WTC11 (cell line): ENCODE results near the gene SLC30A4. TPM values are rescaled to one million over a fixed set of nuclear protein-coding genes. Genes with fewer than 3 reads are reported as not detected.

Source experiments
- ATAC-seq: fragments of 200-7000 bp; cut with Tn5 transposase; 2 replicates; pipeline ENCODE4 v1.10.0; 2021; ENCODE audit warnings: mild to moderate bottlenecking, moderate library complexity
- CTCF ChIA-PET: fragments of 300-600 bp; sonication (Branson Sonifier 250); formaldehyde crosslinking; loops from one replicate; lab custom pipeline; 2021; ENCODE audit warnings: antibody characterized with exemption; lab: Charles Lee
- POLR2A ChIA-PET: fragments of 350-600 bp; sonication (Branson Sonifier 250); formaldehyde crosslinking; loops from one replicate; lab custom pipeline; 2021; ENCODE audit warnings: antibody characterized with exemption; lab: Charles Lee
- DNase-seq: peaks from one replicate; pipeline ENCODE4 v3.0.0; 2021; ENCODE audit warnings: low spot score
- H3K27ac Mint-ChIP-seq: 2 replicates; pipeline ENCODE4 v1.8.0; 2021; ENCODE audit warnings: mixed read lengths
- H3K27me3 Mint-ChIP-seq: 2 replicates; pipeline ENCODE4 v1.8.0; 2021; ENCODE audit warnings: low read depth, mild to moderate bottlenecking, moderate library complexity, mixed read lengths
- H3K36me3 Mint-ChIP-seq: 2 replicates; pipeline ENCODE4 v1.8.0; 2021; ENCODE audit warnings: mixed read lengths
- H3K4me1 Mint-ChIP-seq: 2 replicates; pipeline ENCODE4 v1.8.0; 2022; ENCODE audit warnings: mixed read lengths
- H3K4me3 Mint-ChIP-seq: 2 replicates; pipeline ENCODE4 v1.8.0; 2021; ENCODE audit warnings: mild to moderate bottlenecking, moderate library complexity, mixed read lengths
- H3K9me3 Mint-ChIP-seq: 2 replicates; pipeline ENCODE4 v1.8.0; 2021; ENCODE audit warnings: mixed read lengths
- ESRRA ChIP-seq: sonication (generic); formaldehyde crosslinking; IDR thresholded peaks from 2 replicates; pipeline ENCODE4 v1.8.1; 2022; ENCODE audit warnings: mild to moderate bottlenecking, missing genetic modification reagents, borderline replicate concordance
- ETV6 ChIP-seq: sonication (generic); formaldehyde crosslinking; IDR thresholded peaks from 2 replicates; pipeline ENCODE4 v1.8.1; 2022; ENCODE audit warnings: mild to moderate bottlenecking, missing genetic modification reagents
- GABPB1 ChIP-seq: sonication (generic); formaldehyde crosslinking; IDR thresholded peaks from 2 replicates; pipeline ENCODE4 v1.8.1; 2023; ENCODE audit warnings: mild to moderate bottlenecking, missing genetic modification reagents
- GRHL2 ChIP-seq: fragments of 250-450 bp; sonication (Bioruptor Pico); IDR thresholded peaks from 2 replicates; pipeline ENCODE4 v1.8.0; 2022; ENCODE audit warnings: mild to moderate bottlenecking, moderate library complexity; ENCODE audit not compliant: insufficient replicate concordance, severe bottlenecking
- MYBL2 ChIP-seq: sonication (generic); formaldehyde crosslinking; IDR thresholded peaks from 2 replicates; pipeline ENCODE4 v1.8.1; 2023; ENCODE audit warnings: mild to moderate bottlenecking, moderate library complexity, missing genetic modification reagents
- NFATC4 ChIP-seq: fragments of 250-450 bp; sonication (Bioruptor Pico); IDR thresholded peaks from 2 replicates; pipeline ENCODE4 v1.9.0; 2021; ENCODE audit warnings: mild to moderate bottlenecking
- NFE2L1 ChIP-seq: sonication (generic); formaldehyde crosslinking; IDR thresholded peaks from 2 replicates; pipeline ENCODE4 v1.8.1; 2023; ENCODE audit warnings: missing genetic modification reagents
- NFYB ChIP-seq: sonication (generic); formaldehyde crosslinking; conservative IDR thresholded peaks from 2 replicates; pipeline ENCODE4 v1.8.0; 2022; ENCODE audit warnings: low read depth, missing genetic modification reagents
- NR3C1 ChIP-seq: sonication (generic); formaldehyde crosslinking; conservative IDR thresholded peaks from 2 replicates; pipeline ENCODE4 v1.8.1; 2023; ENCODE audit warnings: low read depth, mild to moderate bottlenecking, missing genetic modification reagents
- TEAD1 ChIP-seq: sonication (generic); formaldehyde crosslinking; IDR thresholded peaks from 2 replicates; pipeline ENCODE4 v1.8.0; 2022; ENCODE audit warnings: mild to moderate bottlenecking, missing genetic modification reagents
- TEAD4 ChIP-seq: sonication (generic); formaldehyde crosslinking; IDR thresholded peaks from 2 replicates; pipeline ENCODE4 v1.8.0; 2022; ENCODE audit warnings: mild to moderate bottlenecking, missing genetic modification reagents
- ZBTB21 ChIP-seq: sonication (generic); formaldehyde crosslinking; IDR thresholded peaks from 2 replicates; pipeline ENCODE4 v1.8.1; 2023; ENCODE audit warnings: mild to moderate bottlenecking, missing genetic modification reagents, borderline replicate concordance
- total RNA-seq: library from RNA; stranded (reverse); gene quantifications from 3 replicates; pipeline ENCODE4 v1.2.3, GENCODE V29; 2021
- TF ChIP-seq, protein P1 (sequence below): sonication (generic); formaldehyde crosslinking; IDR thresholded peaks from 2 replicates; pipeline ENCODE4 v1.8.0; 2022; ENCODE audit warnings: mild to moderate bottlenecking, missing genetic modification reagents
- TF ChIP-seq, protein P2 (sequence below): fragments of 200-600 bp; IDR thresholded peaks from 2 replicates; pipeline ENCODE4 v1.8.0; 2022; ENCODE audit warnings: antibody characterized with exemption
- TF ChIP-seq, protein P3 (sequence below): sonication (generic); formaldehyde crosslinking; IDR thresholded peaks from 2 replicates; pipeline ENCODE4 v1.8.1; 2023; ENCODE audit warnings: mild to moderate bottlenecking, missing genetic modification reagents, moderate library complexity
- TF ChIP-seq, protein P4 (sequence below): sonication (generic); formaldehyde crosslinking; IDR thresholded peaks from 2 replicates; pipeline ENCODE4 v1.8.1; 2022; ENCODE audit warnings: low read depth, mild to moderate bottlenecking, moderate library complexity, missing genetic modification reagents, borderline replicate concordance
- TF ChIP-seq, protein P5 (sequence below): sonication (generic); formaldehyde crosslinking; IDR thresholded peaks from 2 replicates; pipeline ENCODE4 v1.8.1; 2022; ENCODE audit warnings: mild to moderate bottlenecking, moderate library complexity, missing genetic modification reagents
- TF ChIP-seq, protein P6 (sequence below): sonication (generic); formaldehyde crosslinking; IDR thresholded peaks from 2 replicates; pipeline ENCODE4 v1.8.0; 2023; ENCODE audit warnings: missing genetic modification reagents, mild to moderate bottlenecking, borderline replicate concordance
- TF ChIP-seq, protein P7 (sequence below): fragments of 250-450 bp; sonication (Bioruptor Pico); IDR thresholded peaks from 2 replicates; pipeline ENCODE4 v1.8.0; 2021; ENCODE audit warnings: mild to moderate bottlenecking
- TF ChIP-seq, protein P8 (sequence below): sonication (generic); formaldehyde crosslinking; IDR thresholded peaks from 2 replicates; pipeline ENCODE4 v1.8.0; 2022; ENCODE audit warnings: mild to moderate bottlenecking, missing genetic modification reagents
- TF ChIP-seq, protein P9 (sequence below): sonication (generic); formaldehyde crosslinking; IDR thresholded peaks from 2 replicates; pipeline ENCODE4 v1.8.0; 2022; ENCODE audit warnings: mild to moderate bottlenecking, missing genetic modification reagents

Gene SLC30A4
- total RNA-seq, 1 experiment from 2014 or later: 0.04 TPM

DNA sequence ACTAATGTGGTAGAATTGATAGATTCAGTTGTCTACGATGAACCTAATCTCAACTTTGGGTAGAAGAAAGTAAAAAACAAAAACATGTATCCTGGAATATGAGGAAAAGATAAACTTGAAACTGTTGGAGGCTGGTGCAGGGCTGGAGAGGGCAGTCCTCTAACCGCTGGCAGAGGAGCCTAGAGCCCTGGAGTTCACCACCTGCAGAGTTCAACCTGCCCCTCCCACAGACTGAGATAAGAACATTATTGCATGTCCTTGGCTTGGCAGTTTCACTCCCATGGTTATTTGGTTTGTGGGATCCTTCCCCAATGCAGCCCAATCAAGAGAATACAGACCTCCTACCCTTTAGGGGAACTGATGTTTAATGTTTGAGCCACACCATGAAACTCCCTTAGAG lies 91.0 kb downstream of the SLC30A4 start (continued):
- TF ChIP-seq NFYB (CRISPR knock-in tag): no peak

DNA sequence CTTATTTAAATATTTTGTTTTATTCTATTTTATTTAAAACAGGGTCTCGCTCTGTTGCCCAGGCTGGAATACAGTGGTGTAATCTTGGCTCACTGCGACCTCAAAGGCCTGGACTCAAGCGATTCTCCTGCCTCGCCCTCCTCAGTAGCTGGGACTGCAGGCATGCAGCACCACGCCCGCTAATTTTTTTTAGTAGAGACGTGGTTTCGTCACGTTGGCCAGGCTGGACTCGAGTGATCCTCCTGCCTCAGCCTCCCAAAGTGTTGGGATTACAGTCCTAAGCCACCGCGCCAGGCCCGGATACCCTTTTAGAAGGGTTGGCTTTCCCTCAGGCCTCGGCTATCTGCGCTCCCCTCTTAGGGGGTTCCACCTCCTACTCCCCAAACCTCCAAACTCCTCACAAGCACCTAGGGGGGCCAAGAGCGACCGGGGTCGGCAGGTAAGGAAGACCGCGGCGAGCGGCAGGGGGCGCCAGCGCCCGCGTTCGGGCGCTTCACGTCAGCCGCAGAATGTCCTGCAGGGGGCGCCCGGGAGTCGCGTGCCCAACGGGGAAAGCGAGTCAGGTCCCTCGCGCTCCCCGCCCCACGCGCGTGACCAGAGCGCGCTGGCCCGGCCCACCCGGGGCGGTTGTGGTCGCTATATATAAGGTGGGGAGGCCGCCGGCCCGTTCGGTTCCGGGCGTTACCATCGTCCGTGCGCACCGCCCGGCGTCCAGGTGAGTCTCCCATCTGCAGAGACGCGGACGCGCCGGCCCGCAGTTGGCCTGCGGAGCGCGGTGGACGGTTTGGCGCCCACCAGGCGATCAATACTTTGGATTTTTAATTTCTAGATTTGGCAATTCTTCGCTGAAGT lies 92.4 kb downstream of the SLC30A4 start:
- ChIA-PET CTCF (interaction anchor here (0.8 to 1.6 kb wide), 12 partner anchors 8 to 312 kb away, joined by 3 to 10 read pairs (median 4); a partner anchor contains a TSS), POLR2A (no interaction called here)
- no peaks in the 10 kb centered on the region for H3K9me3 Mint-ChIP-seq
- peak; percentile 94 for ATAC-seq
- peak; percentile 82 for DNase-seq
- peaks cover 61% of the 10 kb centered on the region for H3K27me3 Mint-ChIP-seq
- H3K27ac Mint-ChIP-seq: no peak overlapping the region
- H3K4me3 Mint-ChIP-seq: peak overlapping the region; percentile 57
- no peaks in the 10 kb centered on the region for H3K36me3 Mint-ChIP-seq
- 0 out of 2 replicates have a peak, but pooled peaks cover 2% of the 10 kb centered on the region for H3K4me1 Mint-ChIP-seq
- TF ChIP-seq, protein P1, sequence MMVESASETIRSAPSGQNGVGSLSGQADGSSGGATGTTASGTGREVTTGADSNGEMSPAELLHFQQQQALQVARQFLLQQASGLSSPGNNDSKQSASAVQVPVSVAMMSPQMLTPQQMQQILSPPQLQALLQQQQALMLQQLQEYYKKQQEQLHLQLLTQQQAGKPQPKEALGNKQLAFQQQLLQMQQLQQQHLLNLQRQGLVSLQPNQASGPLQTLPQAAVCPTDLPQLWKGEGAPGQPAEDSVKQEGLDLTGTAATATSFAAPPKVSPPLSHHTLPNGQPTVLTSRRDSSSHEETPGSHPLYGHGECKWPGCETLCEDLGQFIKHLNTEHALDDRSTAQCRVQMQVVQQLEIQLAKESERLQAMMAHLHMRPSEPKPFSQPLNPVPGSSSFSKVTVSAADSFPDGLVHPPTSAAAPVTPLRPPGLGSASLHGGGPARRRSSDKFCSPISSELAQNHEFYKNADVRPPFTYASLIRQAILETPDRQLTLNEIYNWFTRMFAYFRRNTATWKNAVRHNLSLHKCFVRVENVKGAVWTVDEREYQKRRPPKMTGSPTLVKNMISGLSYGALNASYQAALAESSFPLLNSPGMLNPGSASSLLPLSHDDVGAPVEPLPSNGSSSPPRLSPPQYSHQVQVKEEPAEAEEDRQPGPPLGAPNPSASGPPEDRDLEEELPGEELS (CRISPR knock-in tag): peak; percentile 17; the same call in 1 of the 2 replicates
- TF ChIP-seq NFATC4 (no peak), MYBL2 (CRISPR knock-in tag) (no peak), GRHL2 (no peak), ZBTB21 (no peak), TEAD4 (CRISPR knock-in tag) (no peak), GABPB1 (CRISPR knock-in tag) (0 out of 2 replicates have a peak, but pooled peaks have one; percentile 19), NR3C1 (CRISPR knock-in tag) (no peak), TEAD1 (CRISPR knock-in tag) (0 out of 2 replicates have a peak, but pooled peaks have one; percentile 20), NFE2L1 (CRISPR knock-in tag) (no peak), ETV6 (CRISPR knock-in tag) (0 out of 2 replicates have a peak, but pooled peaks have one; percentile 51), ESRRA (CRISPR knock-in tag) (no peak)
- TF ChIP-seq, protein P2, sequence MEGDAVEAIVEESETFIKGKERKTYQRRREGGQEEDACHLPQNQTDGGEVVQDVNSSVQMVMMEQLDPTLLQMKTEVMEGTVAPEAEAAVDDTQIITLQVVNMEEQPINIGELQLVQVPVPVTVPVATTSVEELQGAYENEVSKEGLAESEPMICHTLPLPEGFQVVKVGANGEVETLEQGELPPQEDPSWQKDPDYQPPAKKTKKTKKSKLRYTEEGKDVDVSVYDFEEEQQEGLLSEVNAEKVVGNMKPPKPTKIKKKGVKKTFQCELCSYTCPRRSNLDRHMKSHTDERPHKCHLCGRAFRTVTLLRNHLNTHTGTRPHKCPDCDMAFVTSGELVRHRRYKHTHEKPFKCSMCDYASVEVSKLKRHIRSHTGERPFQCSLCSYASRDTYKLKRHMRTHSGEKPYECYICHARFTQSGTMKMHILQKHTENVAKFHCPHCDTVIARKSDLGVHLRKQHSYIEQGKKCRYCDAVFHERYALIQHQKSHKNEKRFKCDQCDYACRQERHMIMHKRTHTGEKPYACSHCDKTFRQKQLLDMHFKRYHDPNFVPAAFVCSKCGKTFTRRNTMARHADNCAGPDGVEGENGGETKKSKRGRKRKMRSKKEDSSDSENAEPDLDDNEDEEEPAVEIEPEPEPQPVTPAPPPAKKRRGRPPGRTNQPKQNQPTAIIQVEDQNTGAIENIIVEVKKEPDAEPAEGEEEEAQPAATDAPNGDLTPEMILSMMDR: peak; percentile 100
- TF ChIP-seq, protein P3, sequence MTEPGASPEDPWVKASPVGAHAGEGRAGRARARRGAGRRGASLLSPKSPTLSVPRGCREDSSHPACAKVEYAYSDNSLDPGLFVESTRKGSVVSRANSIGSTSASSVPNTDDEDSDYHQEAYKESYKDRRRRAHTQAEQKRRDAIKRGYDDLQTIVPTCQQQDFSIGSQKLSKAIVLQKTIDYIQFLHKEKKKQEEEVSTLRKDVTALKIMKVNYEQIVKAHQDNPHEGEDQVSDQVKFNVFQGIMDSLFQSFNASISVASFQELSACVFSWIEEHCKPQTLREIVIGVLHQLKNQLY (CRISPR knock-in tag): no peak
- TF ChIP-seq, protein P4, sequence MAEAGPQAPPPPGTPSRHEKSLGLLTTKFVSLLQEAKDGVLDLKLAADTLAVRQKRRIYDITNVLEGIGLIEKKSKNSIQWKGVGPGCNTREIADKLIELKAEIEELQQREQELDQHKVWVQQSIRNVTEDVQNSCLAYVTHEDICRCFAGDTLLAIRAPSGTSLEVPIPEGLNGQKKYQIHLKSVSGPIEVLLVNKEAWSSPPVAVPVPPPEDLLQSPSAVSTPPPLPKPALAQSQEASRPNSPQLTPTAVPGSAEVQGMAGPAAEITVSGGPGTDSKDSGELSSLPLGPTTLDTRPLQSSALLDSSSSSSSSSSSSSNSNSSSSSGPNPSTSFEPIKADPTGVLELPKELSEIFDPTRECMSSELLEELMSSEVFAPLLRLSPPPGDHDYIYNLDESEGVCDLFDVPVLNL (CRISPR knock-in tag): no peak
- TF ChIP-seq, protein P5, sequence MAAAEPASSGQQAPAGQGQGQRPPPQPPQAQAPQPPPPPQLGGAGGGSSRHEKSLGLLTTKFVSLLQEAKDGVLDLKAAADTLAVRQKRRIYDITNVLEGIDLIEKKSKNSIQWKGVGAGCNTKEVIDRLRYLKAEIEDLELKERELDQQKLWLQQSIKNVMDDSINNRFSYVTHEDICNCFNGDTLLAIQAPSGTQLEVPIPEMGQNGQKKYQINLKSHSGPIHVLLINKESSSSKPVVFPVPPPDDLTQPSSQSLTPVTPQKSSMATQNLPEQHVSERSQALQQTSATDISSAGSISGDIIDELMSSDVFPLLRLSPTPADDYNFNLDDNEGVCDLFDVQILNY (CRISPR knock-in tag): no peak
- TF ChIP-seq, protein P6, sequence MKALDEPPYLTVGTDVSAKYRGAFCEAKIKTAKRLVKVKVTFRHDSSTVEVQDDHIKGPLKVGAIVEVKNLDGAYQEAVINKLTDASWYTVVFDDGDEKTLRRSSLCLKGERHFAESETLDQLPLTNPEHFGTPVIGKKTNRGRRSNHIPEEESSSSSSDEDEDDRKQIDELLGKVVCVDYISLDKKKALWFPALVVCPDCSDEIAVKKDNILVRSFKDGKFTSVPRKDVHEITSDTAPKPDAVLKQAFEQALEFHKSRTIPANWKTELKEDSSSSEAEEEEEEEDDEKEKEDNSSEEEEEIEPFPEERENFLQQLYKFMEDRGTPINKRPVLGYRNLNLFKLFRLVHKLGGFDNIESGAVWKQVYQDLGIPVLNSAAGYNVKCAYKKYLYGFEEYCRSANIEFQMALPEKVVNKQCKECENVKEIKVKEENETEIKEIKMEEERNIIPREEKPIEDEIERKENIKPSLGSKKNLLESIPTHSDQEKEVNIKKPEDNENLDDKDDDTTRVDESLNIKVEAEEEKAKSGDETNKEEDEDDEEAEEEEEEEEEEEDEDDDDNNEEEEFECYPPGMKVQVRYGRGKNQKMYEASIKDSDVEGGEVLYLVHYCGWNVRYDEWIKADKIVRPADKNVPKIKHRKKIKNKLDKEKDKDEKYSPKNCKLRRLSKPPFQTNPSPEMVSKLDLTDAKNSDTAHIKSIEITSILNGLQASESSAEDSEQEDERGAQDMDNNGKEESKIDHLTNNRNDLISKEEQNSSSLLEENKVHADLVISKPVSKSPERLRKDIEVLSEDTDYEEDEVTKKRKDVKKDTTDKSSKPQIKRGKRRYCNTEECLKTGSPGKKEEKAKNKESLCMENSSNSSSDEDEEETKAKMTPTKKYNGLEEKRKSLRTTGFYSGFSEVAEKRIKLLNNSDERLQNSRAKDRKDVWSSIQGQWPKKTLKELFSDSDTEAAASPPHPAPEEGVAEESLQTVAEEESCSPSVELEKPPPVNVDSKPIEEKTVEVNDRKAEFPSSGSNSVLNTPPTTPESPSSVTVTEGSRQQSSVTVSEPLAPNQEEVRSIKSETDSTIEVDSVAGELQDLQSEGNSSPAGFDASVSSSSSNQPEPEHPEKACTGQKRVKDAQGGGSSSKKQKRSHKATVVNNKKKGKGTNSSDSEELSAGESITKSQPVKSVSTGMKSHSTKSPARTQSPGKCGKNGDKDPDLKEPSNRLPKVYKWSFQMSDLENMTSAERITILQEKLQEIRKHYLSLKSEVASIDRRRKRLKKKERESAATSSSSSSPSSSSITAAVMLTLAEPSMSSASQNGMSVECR (CRISPR knock-in tag): no peak
- TF ChIP-seq, protein P7, sequence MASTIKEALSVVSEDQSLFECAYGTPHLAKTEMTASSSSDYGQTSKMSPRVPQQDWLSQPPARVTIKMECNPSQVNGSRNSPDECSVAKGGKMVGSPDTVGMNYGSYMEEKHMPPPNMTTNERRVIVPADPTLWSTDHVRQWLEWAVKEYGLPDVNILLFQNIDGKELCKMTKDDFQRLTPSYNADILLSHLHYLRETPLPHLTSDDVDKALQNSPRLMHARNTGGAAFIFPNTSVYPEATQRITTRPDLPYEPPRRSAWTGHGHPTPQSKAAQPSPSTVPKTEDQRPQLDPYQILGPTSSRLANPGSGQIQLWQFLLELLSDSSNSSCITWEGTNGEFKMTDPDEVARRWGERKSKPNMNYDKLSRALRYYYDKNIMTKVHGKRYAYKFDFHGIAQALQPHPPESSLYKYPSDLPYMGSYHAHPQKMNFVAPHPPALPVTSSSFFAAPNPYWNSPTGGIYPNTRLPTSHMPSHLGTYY (CRISPR knock-in tag): peak; percentile 32; the same call in 1 of the 2 replicates
- TF ChIP-seq, protein P8, sequence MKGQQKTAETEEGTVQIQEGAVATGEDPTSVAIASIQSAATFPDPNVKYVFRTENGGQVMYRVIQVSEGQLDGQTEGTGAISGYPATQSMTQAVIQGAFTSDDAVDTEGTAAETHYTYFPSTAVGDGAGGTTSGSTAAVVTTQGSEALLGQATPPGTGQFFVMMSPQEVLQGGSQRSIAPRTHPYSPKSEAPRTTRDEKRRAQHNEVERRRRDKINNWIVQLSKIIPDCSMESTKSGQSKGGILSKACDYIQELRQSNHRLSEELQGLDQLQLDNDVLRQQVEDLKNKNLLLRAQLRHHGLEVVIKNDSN (CRISPR knock-in tag): no peak
- TF ChIP-seq, protein P9, sequence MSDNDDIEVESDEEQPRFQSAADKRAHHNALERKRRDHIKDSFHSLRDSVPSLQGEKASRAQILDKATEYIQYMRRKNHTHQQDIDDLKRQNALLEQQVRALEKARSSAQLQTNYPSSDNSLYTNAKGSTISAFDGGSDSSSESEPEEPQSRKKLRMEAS (CRISPR knock-in tag): peak; percentile 53; the same call in 1 of the 2 replicates
